Activated CD4-positive, alpha-beta T cell treated with anti-CD3 and anti-CD28 coated beads, Interleukin-2, amount 10 ng/mL, durations not matched to agents 24 days and 14 days (primary cell): ENCODE measurements around the gene ITGA1. TPM values are rescaled to one million over a fixed set of nuclear protein-coding genes. Genes with fewer than 3 reads are reported as not detected.
"Not testable (repeated sequence)": the region's sequence is repeated elsewhere in the genome, so short reads cannot be mapped to it uniquely, and the experiment has no call there.

Experiments
- DNase-seq: peaks from one replicate; pipeline ENCODE4 v3.0.0; 2022
- H3K27ac Mint-ChIP-seq: one replicate; pipeline ENCODE4 v1.8.0; 2022; ENCODE audit warnings: mild to moderate bottlenecking, mixed read lengths
- H3K27me3 Mint-ChIP-seq: one replicate; pipeline ENCODE4 v1.8.0; 2022; ENCODE audit warnings: mixed read lengths
- H3K36me3 Mint-ChIP-seq: one replicate; pipeline ENCODE4 v1.8.0; 2022; ENCODE audit warnings: low read depth, mild to moderate bottlenecking, mixed read lengths
- H3K4me1 Mint-ChIP-seq: one replicate; pipeline ENCODE4 v1.8.0; 2021; ENCODE audit warnings: mixed read lengths
- H3K4me3 Mint-ChIP-seq: one replicate; pipeline ENCODE4 v1.8.0; 2022; ENCODE audit warnings: mild to moderate bottlenecking, moderate library complexity, mixed read lengths
- H3K9me3 Mint-ChIP-seq: one replicate; pipeline ENCODE4 v1.8.0; 2021; ENCODE audit warnings: mixed read lengths
- intact Hi-C: fragments of 100-400 bp; cut with micrococcal nuclease; formaldehyde crosslinking; loops from one replicate; pipeline ENCODE4 v1.15.1; 2023
- total RNA-seq: library from RNA; stranded (reverse); gene quantifications from 2 replicates; pipeline ENCODE4 v1.2.3, GENCODE V29; 2022

The ITGA1 gene
- 1.6 and 2.2 TPM in 2 replicates for total RNA-seq

- Mint-ChIP-seq H3K4me3 (peak within 1 kb of the TSS; percentile 91), H3K27ac (peak within 1 kb of the TSS; percentile 73), H3K36me3 (peaks cover 11% of the 10 kb centered on the region), H3K9me3 (peaks cover 8% of the 10 kb centered on the region), H3K27me3 (peaks cover 30% of the 10 kb centered on the region), H3K4me1 (peaks cover 30% of the 10 kb centered on the region)
- DNase-seq: peak; percentile 85
- intact Hi-C loops: loop anchor here (1.0 to 5.0 kb wide), 5 partner anchors 11 to 319 kb away; partner anchors contain the start of gene MOCS2
These were observed at the start of gene ITGA1, which contains the start of gene PELO for GRCh38 chr5:52787600-52788504. Gene ITGA1, plus strand, starts transcription at chr5:52787916. Its CDS starts 438 bp downstream, at chr5:52788354. Gene PELO, plus strand, starts transcription at chr5:52787916. Its CDS starts 12,479 bp downstream, at chr5:52800395.

- intact Hi-C loops: no loop called here
- peaks cover 19% of the 10 kb centered on the region for H3K4me1 Mint-ChIP-seq
- peaks cover 8% of the 10 kb centered on the region for H3K36me3 Mint-ChIP-seq
- H3K27ac Mint-ChIP-seq: peak overlapping the region; percentile 42
- peaks cover 7% of the 10 kb centered on the region for H3K9me3 Mint-ChIP-seq
- DNase-seq: no peak
- H3K27me3 Mint-ChIP-seq: no peaks in the 10 kb centered on the region
- H3K4me3 Mint-ChIP-seq: peak overlapping the region; percentile 20
These were observed 49.6 kb upstream of the ITGA1 start for GRCh38 chr5:52738095-52738506.

GRCh38 chr5:52740007-52740406 lies 47.7 kb upstream of the ITGA1 start:
- DNase-seq: no peak
- intact Hi-C loops: no loop called here
- Mint-ChIP-seq H3K4me3 (no peak overlapping the region), H3K36me3 (peaks cover 8% of the 10 kb centered on the region), H3K27ac (no peak overlapping the region), H3K27me3 (no peaks in the 10 kb centered on the region), H3K4me1 (peaks cover 35% of the 10 kb centered on the region), H3K9me3 (peaks cover 6% of the 10 kb centered on the region)

- peaks cover 45% of the 10 kb centered on the region for H3K4me1 Mint-ChIP-seq
- DNase-seq: peak; percentile 65
- intact Hi-C loops: loop anchor here (1.0 to 2.0 kb wide), 2 partner anchors 18 to 34 kb away; no protein-coding TSS in a partner anchor
- peaks cover 9% of the 10 kb centered on the region for H3K36me3 Mint-ChIP-seq
- peak overlapping the region; percentile 52 for H3K27ac Mint-ChIP-seq
- H3K27me3 Mint-ChIP-seq: no peaks in the 10 kb centered on the region
- peak overlapping the region; percentile 68 for H3K4me3 Mint-ChIP-seq
- H3K9me3 Mint-ChIP-seq: peaks cover 4% of the 10 kb centered on the region
These were observed 44.7 kb upstream of the ITGA1 start for GRCh38 chr5:52743012-52743411.

GRCh38 chr5:52743529-52743928 lies 44.2 kb upstream of the ITGA1 start:
- Mint-ChIP-seq H3K27me3 (no peaks in the 10 kb centered on the region), H3K4me1 (peaks cover 45% of the 10 kb centered on the region), H3K9me3 (peaks cover 2% of the 10 kb centered on the region), H3K27ac (peak overlapping the region; percentile 76), H3K36me3 (peaks cover 5% of the 10 kb centered on the region), H3K4me3 (peak overlapping the region; percentile 68)
- DNase-seq: no peak
- intact Hi-C loops: loop anchor here (1.0 to 2.0 kb wide), 2 partner anchors 17 to 34 kb away; no protein-coding TSS in a partner anchor

GRCh38 chr5:52743970-52744369 lies 43.7 kb upstream of the ITGA1 start:
- Mint-ChIP-seq H3K27ac (peak overlapping the region; percentile 76), H3K36me3 (peaks cover 5% of the 10 kb centered on the region), H3K4me1 (peaks cover 49% of the 10 kb centered on the region), H3K9me3 (peaks cover 3% of the 10 kb centered on the region), H3K27me3 (no peaks in the 10 kb centered on the region), H3K4me3 (peak overlapping the region; percentile 31)
- peak; percentile 89 for DNase-seq
- intact Hi-C loops: loop anchor here (1.0 to 2.0 kb wide), 6 partner anchors 17 to 56 kb away; no protein-coding TSS in a partner anchor

GRCh38 chr5:52744867-52745458 lies 42.8 kb upstream of the ITGA1 start:
- DNase-seq: peak; percentile 62
- not testable (repeated sequence) for H3K36me3 Mint-ChIP-seq, H3K27ac Mint-ChIP-seq, H3K27me3 Mint-ChIP-seq, H3K4me3 Mint-ChIP-seq, H3K9me3 Mint-ChIP-seq
- peaks cover 51% of the 10 kb centered on the region for H3K4me1 Mint-ChIP-seq
- intact Hi-C loops: loop anchor here (1.0 to 5.0 kb wide), 5 partner anchors 20 to 262 kb away; no protein-coding TSS in a partner anchor

GRCh38 chr5:52746539-52746938 lies 41.2 kb upstream of the ITGA1 start:
- H3K4me3 Mint-ChIP-seq: no peak overlapping the region
- H3K9me3 Mint-ChIP-seq: peaks cover 8% of the 10 kb centered on the region
- intact Hi-C loops: loop anchor here (5.0 kb wide), 1 partner anchor 261 kb away; no protein-coding TSS in a partner anchor
- H3K4me1 Mint-ChIP-seq: peaks cover 48% of the 10 kb centered on the region
- peaks cover 2% of the 10 kb centered on the region for H3K36me3 Mint-ChIP-seq
- no peaks in the 10 kb centered on the region for H3K27me3 Mint-ChIP-seq
- H3K27ac Mint-ChIP-seq: no peak overlapping the region
- no peak for DNase-seq

- intact Hi-C loops: loop anchor here (1.0 to 5.0 kb wide), 2 partner anchors 13 to 259 kb away; no protein-coding TSS in a partner anchor
- Mint-ChIP-seq H3K27me3 (peaks cover 7% of the 10 kb centered on the region), H3K27ac (peak overlapping the region; percentile 25), H3K4me1 (peaks cover 39% of the 10 kb centered on the region), H3K36me3 (peaks cover 2% of the 10 kb centered on the region), H3K4me3 (no peak overlapping the region), H3K9me3 (peaks cover 18% of the 10 kb centered on the region)
- DNase-seq: no peak
These were observed 39.1 kb upstream of the ITGA1 start for GRCh38 chr5:52748590-52748989.

GRCh38 chr5:52749666-52750065 lies 38.0 kb upstream of the ITGA1 start:
- no peak overlapping the region for H3K4me3 Mint-ChIP-seq
- H3K27me3 Mint-ChIP-seq: peaks cover 10% of the 10 kb centered on the region
- no peak for DNase-seq
- H3K4me1 Mint-ChIP-seq: peaks cover 32% of the 10 kb centered on the region
- H3K27ac Mint-ChIP-seq: peak overlapping the region; percentile 9
- intact Hi-C loops: loop anchor here (5.0 kb wide), 1 partner anchor 258 kb away; no protein-coding TSS in a partner anchor
- H3K36me3 Mint-ChIP-seq: peaks cover 2% of the 10 kb centered on the region
- H3K9me3 Mint-ChIP-seq: peaks cover 18% of the 10 kb centered on the region

- Mint-ChIP-seq H3K27ac (no peak overlapping the region), H3K4me3 (no peak overlapping the region), H3K27me3 (peaks cover 10% of the 10 kb centered on the region), H3K9me3 (peaks cover 18% of the 10 kb centered on the region), H3K36me3 (no peaks in the 10 kb centered on the region), H3K4me1 (peaks cover 18% of the 10 kb centered on the region)
- intact Hi-C loops: no loop called here
- DNase-seq: no peak
These were observed 36.6 kb upstream of the ITGA1 start for GRCh38 chr5:52751137-52751536.

- no peak for DNase-seq
- Mint-ChIP-seq H3K36me3 (no peaks in the 10 kb centered on the region), H3K9me3 (peaks cover 15% of the 10 kb centered on the region), H3K27ac (no peak overlapping the region), H3K4me1 (peaks cover 7% of the 10 kb centered on the region), H3K4me3 (no peak overlapping the region), H3K27me3 (peaks cover 10% of the 10 kb centered on the region)
- intact Hi-C loops: no loop called here
These were observed 33.7 kb upstream of the ITGA1 start for GRCh38 chr5:52754051-52754450.

- intact Hi-C loops: no loop called here
- Mint-ChIP-seq H3K27ac (no peak overlapping the region), H3K4me1 (peaks cover 9% of the 10 kb centered on the region)
These were observed 30.2 kb upstream of the ITGA1 start for GRCh38 chr5:52757527-52757926.

More at GRCh38 chr5:52757527-52757926, 30.2 kb upstream of the ITGA1 start:
- Mint-ChIP-seq H3K9me3 (peaks cover 17% of the 10 kb centered on the region), H3K4me3 (no peak overlapping the region), H3K36me3 (peaks cover 3% of the 10 kb centered on the region), H3K27me3 (peaks cover 8% of the 10 kb centered on the region)
- no peak for DNase-seq
